Measurements from ENCODE around the gene PLXDC1.

- TF ChIP-seq CTCF (IDR thresholded peaks at IDR 0.05) (no peak), POLR2A (IDR thresholded peaks at IDR 0.05) (no peak)
Observed at GRCh38 chr17:39175695-39176093, 24.3 kb upstream of the PLXDC1 start.

Measured in right lobe of liver (tissue), 4 donors.